K562 (cell line): Measurements from ENCODE around the gene SRSF5. TPM values are rescaled to one million over a fixed set of nuclear protein-coding genes. Genes with fewer than 3 reads are reported as not detected.

Experiments used
- ATAC-seq: fragments of 200-7000 bp; cut with Tn5 transposase; 3 replicates; pipeline ENCODE4 v1.9.1; 2020; ENCODE audit warnings: moderate library complexity
- BruUV-seq: library from RNA; stranded (reverse); fragments of 400-500 nt; replicated peaks from 2 replicates; lab custom pipeline; 2021; lab: Mats Ljungman, UMichigan
- CTCF ChIA-PET: fragments of 300-600 bp; formaldehyde crosslinking; extraction: SDS; loops from one replicate; lab custom pipeline; 2021; ENCODE audit warnings: low intra/inter-chr PET ratio; lab: Yijun Ruan, JAX
- POLR2A ChIA-PET: fragments of 300-600, 350-650 bp; sonication (Branson Sonifier 250); formaldehyde crosslinking; extraction: SDS; loops from one replicate; lab custom pipeline; 2021; ENCODE audit warnings: antibody characterized with exemption, inconsistent platforms; lab: Yijun Ruan, JAX
- DNase-seq, 4 experiments: peaks; one replicate each; pipeline versions ENCODE4 v3.0.0 to v3.0.0-alpha.2; 2011 to 2018; ENCODE audit warnings: low spot score in 3 of 4, mixed read lengths in 3 of 4; ENCODE audit errors: extremely low read depth in 1 of 4
- FAIRE-seq: peaks from 2 replicates; lab custom pipeline; 2011; peaks lifted over from hg19 to GRCh38; lab: Jason Lieb, UNC
- H2AFZ ChIP-seq: 2 replicates; pipeline ENCODE4 v1.6.0; 2011; ENCODE audit warnings: low read depth, low read length, control low read depth, inconsistent platforms
- H3K27ac ChIP-seq: fragments of 200-600 bp; 3 replicates; pipeline ENCODE4 v1.8.0; 2011; ENCODE audit warnings: low read depth, mild to moderate bottlenecking, control low read depth, inconsistent platforms, low read length, moderate library complexity, mixed read lengths; ENCODE audit errors: extremely low read depth
- H3K27me3 ChIP-seq, 2 experiments: fragments of 300-600 bp in 1 of 2; 2 replicates in 1 of 2; 3 replicates in 1 of 2; pipeline versions ENCODE4 v1.6.0 to v1.8.0; 2011; ENCODE audit warnings: inconsistent platforms in 2 of 2, low read length in 2 of 2, mild to moderate bottlenecking in 1 of 2, mixed read lengths in 1 of 2, moderate library complexity in 1 of 2; ENCODE audit not compliant: control insufficient read depth in 2 of 2, insufficient read depth in 2 of 2
- H3K36me3 ChIP-seq: fragments of 300-600 bp; 3 replicates; pipeline ENCODE4 v1.8.0; 2011; ENCODE audit warnings: mild to moderate bottlenecking, low read length, inconsistent platforms; ENCODE audit not compliant: control insufficient read depth, insufficient read depth
- H3K4me1 ChIP-seq, 2 experiments: fragments of 200-600 bp in 1 of 2; replicated peaks in 1 of 2; 2 replicates in 1 of 2; 3 replicates in 1 of 2; pipeline versions ENCODE4 v1.5.1 to v1.8.0; 2011; ENCODE audit warnings: inconsistent platforms in 2 of 2, low read length in 2 of 2, mild to moderate bottlenecking in 1 of 2, mixed read lengths in 1 of 2, moderate library complexity in 1 of 2; ENCODE audit not compliant: control insufficient read depth in 2 of 2, insufficient read depth in 2 of 2
- H3K4me2 ChIP-seq: 2 replicates; pipeline ENCODE4 v1.6.1; 2011; ENCODE audit warnings: low read length, control low read depth, inconsistent platforms, mixed read lengths; ENCODE audit not compliant: insufficient read depth
- H3K4me3 ChIP-seq: fragments of 200-600 bp; sonication (generic), shearing (Covaris generic); 2 replicates; pipeline ENCODE4 v1.5.1; 2016; ENCODE audit warnings: control low read depth, inconsistent platforms
- H3K79me2 ChIP-seq: fragments of 200-600 bp; 3 replicates; pipeline ENCODE4 v1.8.0; 2011; ENCODE audit warnings: low read length, inconsistent platforms; ENCODE audit not compliant: control insufficient read depth, insufficient read depth
- H3K9ac ChIP-seq, 2 experiments: 2 replicates each; pipeline versions ENCODE4 v1.6.0 to v1.6.1; 2011; ENCODE audit warnings: low read depth in 2 of 2, low read length in 2 of 2, control low read depth in 1 of 2, inconsistent platforms in 1 of 2, mild to moderate bottlenecking in 1 of 2, mixed read lengths in 1 of 2; ENCODE audit not compliant: insufficient read depth in 1 of 2
- H3K9me1 ChIP-seq: one replicate; pipeline ENCODE4 v1.6.0; 2011; ENCODE audit warnings: inconsistent platforms, mild to moderate bottlenecking, low read length, moderate library complexity; ENCODE audit not compliant: control insufficient read depth, insufficient read depth
- H3K9me3 ChIP-seq: replicated peaks from 2 replicates; pipeline ENCODE4 v1.5.1; 2011; ENCODE audit warnings: low read depth, low read length, inconsistent platforms; ENCODE audit not compliant: control insufficient read depth, insufficient read depth
- H4K20me1 ChIP-seq: replicated peaks from 2 replicates; pipeline ENCODE4 v1.6.1; 2011; ENCODE audit warnings: low read length, inconsistent platforms, mixed read lengths; ENCODE audit not compliant: control insufficient read depth, insufficient read depth
- PATZ1 ChIP-seq: fragments of 250-450 bp; sonication (Bioruptor Pico); IDR thresholded peaks from 2 replicates; pipeline ENCODE4 v1.5.0; 2020; ENCODE audit warnings: mild to moderate bottlenecking, borderline replicate concordance
- WGBS: fragments of 100-300 bp; shearing (Covaris generic); methylation state at CpG from one replicate; pipeline ENCODE4 v1.1.6; 2016; ENCODE audit warnings: low coverage, mixed read lengths; ENCODE audit not compliant: insufficient coverage; ENCODE audit errors: missing lambda C conversion rate; 5-methylcytosine and 5-hydroxymethylcytosine counted together
- in situ Hi-C: fragments of 300-500 bp; cut with MboI; formaldehyde crosslinking; loops from 4 replicates; pipeline ENCODE4 v1.15.0; 2018; ENCODE audit warnings: inconsistent platforms, mixed read lengths
- intact Hi-C: fragments of 100-400 bp; cut with micrococcal nuclease; formaldehyde crosslinking; loops from 2 replicates; pipeline ENCODE4 v1.14.2; 2022
- polyA plus RNA-seq, 8 experiments: library from polyadenylated mRNA; depleted of rRNA in 4 of 8; stranded (reverse) in 5 of 8; unstranded in 3 of 8; fragments of >200 nt; fragmentation: Nextera tagmentation in 2 of 8; fragmentation: Illumina TruSeq in 1 of 8; extraction: Ambion mirVana in 2 of 8; extraction: Trizol in 1 of 8; gene quantifications; 2 replicates each; pipeline versions ENCODE4 v1.2.1 to v1.2.3, GENCODE V29; 2011 to 2014; ENCODE audit warnings: inconsistent platforms in 1 of 8, missing spikeins in 1 of 8
- total RNA-seq, 7 experiments: library from RNA; depleted of rRNA in 6 of 7; stranded (reverse); fragments of >200 nt in 6 of 7; fragmentation: Illumina TruSeq in 2 of 7; extraction: Trizol in 2 of 7; gene quantifications; 2 replicates each; pipeline versions ENCODE4 v1.2.1 to v1.2.3, GENCODE V29; 2011 to 2021; ENCODE audit warnings: low replicate concordance in 1 of 7
- TF ChIP-seq, protein P1 (sequence below): sonication (generic); IDR thresholded peaks from 2 replicates; pipeline ENCODE4 v1.6.1; 2016

Gene SRSF5
- total and polyA plus RNA-seq, 9 of the 15 experiments (the other 6 are each of a cell fraction or from before 2014, with no cell fraction given), result 108 to 460 (median 212) TPM

DNA sequence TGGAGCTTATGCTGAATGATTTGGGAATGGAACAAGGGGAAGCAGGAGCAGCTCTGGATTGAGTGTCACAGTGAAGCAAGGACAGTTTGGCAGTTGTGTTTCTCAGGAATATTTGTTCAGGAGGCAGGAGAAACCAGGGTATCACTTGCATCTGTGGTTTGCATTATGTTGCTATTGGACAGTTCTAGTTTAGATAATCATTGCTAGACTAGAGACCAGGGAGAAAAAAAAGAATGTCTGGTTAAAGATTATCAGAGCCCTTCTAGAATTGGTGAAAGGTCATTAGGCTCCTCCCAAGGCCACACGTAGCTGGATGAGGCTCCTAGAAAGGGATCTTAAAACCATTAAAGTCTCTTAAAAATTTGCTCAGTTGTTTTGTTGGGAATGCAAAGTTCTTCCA is 17.0 kb upstream of the SRSF5 start:
- H3K36me3 ChIP-seq, result no peaks in the 10 kb centered on the region
- ATAC-seq (peak; percentile 57), FAIRE-seq (peak; percentile 40), DNase-seq (no peak)
- H2AFZ ChIP-seq, result peak overlapping the region; percentile 88
- POLR2A ChIA-PET, result interaction anchor here (0.5 to 2.5 kb wide), 4 partner anchors 12 to 29 kb away, joined by 3 to 12 read pairs (median 4); partner anchors contain the start of gene SRSF5
- H3K27me3 ChIP-seq, result no peaks in the 10 kb centered on the region
- 20% methylated on average over 1 of the region's 1 CpG for WGBS
- no peak overlapping the region for H3K9ac ChIP-seq
- peaks cover 0 to 14% of the 10 kb centered on the region in 2 experiments; a peak in 3 of 5 replicates for H3K4me1 ChIP-seq
- H4K20me1 ChIP-seq, result no peaks in the 10 kb centered on the region
- TF ChIP-seq, protein P1, sequence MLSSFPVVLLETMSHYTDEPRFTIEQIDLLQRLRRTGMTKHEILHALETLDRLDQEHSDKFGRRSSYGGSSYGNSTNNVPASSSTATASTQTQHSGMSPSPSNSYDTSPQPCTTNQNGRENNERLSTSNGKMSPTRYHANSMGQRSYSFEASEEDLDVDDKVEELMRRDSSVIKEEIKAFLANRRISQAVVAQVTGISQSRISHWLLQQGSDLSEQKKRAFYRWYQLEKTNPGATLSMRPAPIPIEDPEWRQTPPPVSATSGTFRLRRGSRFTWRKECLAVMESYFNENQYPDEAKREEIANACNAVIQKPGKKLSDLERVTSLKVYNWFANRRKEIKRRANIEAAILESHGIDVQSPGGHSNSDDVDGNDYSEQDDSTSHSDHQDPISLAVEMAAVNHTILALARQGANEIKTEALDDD, result peak; percentile 67
- TF ChIP-seq PATZ1 (CRISPR knock-in tag), result no peak
- CTCF ChIA-PET, result no interaction called here
- H3K9me3 ChIP-seq, result no peaks in the 10 kb centered on the region
- no TSS peak for BruUV-seq
- intact Hi-C loops (no loop called here), in situ Hi-C loops (no loop called here)
- H3K27ac ChIP-seq, result no peak overlapping the region
- H3K79me2 ChIP-seq, result no peaks in the 10 kb centered on the region
- H3K9me1 ChIP-seq, result no peaks in the 10 kb centered on the region
- peak overlapping the region; percentile 21; the same call in 1 of the 2 replicates for H3K4me2 ChIP-seq
- no peak overlapping the region for H3K4me3 ChIP-seq
